Naive thymus-derived CD8-positive, alpha-beta T cell (primary cell): ENCODE measurements around the gene TCF7L2. TPM values are rescaled to one million over a fixed set of nuclear protein-coding genes. Genes with fewer than 3 reads are reported as not detected.

Experiments used
- ATAC-seq, 2 donors: fragments of 150-1000 bp; cut with Tn5 transposase in 1 of 2; sonication (Bioruptor Pico), chemical (Tn5 transposase) in 1 of 2; 1 replicate in 1 of 2; 2 replicates in 1 of 2; pipeline ENCODE4 v1.10.0; 2021; ENCODE audit warnings: mild to moderate bottlenecking in 2 of 2, moderate library complexity in 2 of 2
- POLR2A ChIA-PET: fragments of 350-600 bp; sonication (Branson Sonifier 250); formaldehyde crosslinking; loops from one replicate; lab custom pipeline; 2021; ENCODE audit warnings: antibody characterized with exemption; lab: Charles Lee
- DNase-seq, 10 donors: peaks; one replicate each; pipeline versions ENCODE4 v3.0.0 to v3.0.0-alpha.2; 2020 to 2022
- H3K27ac Mint-ChIP-seq, 10 donors: one replicate each; pipeline ENCODE4 v1.8.0; 2020 to 2022; ENCODE audit warnings: mild to moderate bottlenecking in 10 of 10, mixed read lengths in 10 of 10, moderate library complexity in 4 of 10, inconsistent platforms in 1 of 10
- H3K27me3 Mint-ChIP-seq, 5 donors: one replicate each; pipeline ENCODE4 v1.8.0; 2021 to 2022; ENCODE audit warnings: mixed read lengths in 5 of 5
- H3K36me3 Mint-ChIP-seq, 3 donors: one replicate each; pipeline ENCODE4 v1.8.0; 2020 to 2022; ENCODE audit warnings: mixed read lengths in 3 of 3, mild to moderate bottlenecking in 2 of 3, inconsistent platforms in 1 of 3
- H3K4me1 Mint-ChIP-seq, 4 donors: one replicate each; pipeline ENCODE4 v1.8.0; 2021 to 2022; ENCODE audit warnings: mixed read lengths in 4 of 4
- H3K4me3 Mint-ChIP-seq, 10 donors: one replicate each; pipeline ENCODE4 v1.8.0; 2020 to 2022; ENCODE audit warnings: mild to moderate bottlenecking in 10 of 10, mixed read lengths in 10 of 10, moderate library complexity in 6 of 10, inconsistent platforms in 1 of 10
- H3K9me3 Mint-ChIP-seq, 9 donors: one replicate each; pipeline ENCODE4 v1.8.0; 2020 to 2022; ENCODE audit warnings: mixed read lengths in 9 of 9, mild to moderate bottlenecking in 3 of 9, inconsistent platforms in 1 of 9, moderate library complexity in 1 of 9
- polyA plus RNA-seq, 3 donors: library from polyadenylated mRNA; unstranded; fragments of 300-500 nt; fragmentation: Illumina TruSeq; gene quantifications; one replicate each; pipeline ENCODE4 v1.2.3, GENCODE V29; 2021
- total RNA-seq, 8 experiments: library from RNA in 2 of 8; stranded (reverse) in 2 of 8; gene quantifications; one replicate each; pipeline ENCODE4 v1.2.3 and lab custom pipeline; 2021 to 2026

The TCF7L2 gene
- total and polyA plus RNA-seq, 5 experiments from 2014 or later: 1.6 to 6.0 (median 4.1) TPM

GRCh38 chr10:113033991-113034390, 83.9 kb downstream of the TCF7L2 start:
- H3K27ac Mint-ChIP-seq: no peak overlapping the region
- peaks cover 0 to 4% (median 2%) of the 10 kb centered on the region in 4 donors for H3K4me1 Mint-ChIP-seq
- no peaks in the 10 kb centered on the region for H3K27me3 Mint-ChIP-seq
- DNase-seq (no peak), ATAC-seq (no peak)
- H3K36me3 Mint-ChIP-seq: peaks cover 0 to 6% (median 3%) of the 10 kb centered on the region in 3 donors
- no peak overlapping the region for H3K4me3 Mint-ChIP-seq
- H3K9me3 Mint-ChIP-seq: peaks cover 0 to 1% (median 0%) of the 10 kb centered on the region in 9 donors
- POLR2A ChIA-PET: no interaction called here

- ATAC-seq (no peak), DNase-seq (no peak)
- H3K4me1 Mint-ChIP-seq: peaks cover 0 to 4% (median 2%) of the 10 kb centered on the region in 4 donors
- H3K4me3 Mint-ChIP-seq: no peak overlapping the region
- H3K27me3 Mint-ChIP-seq: no peaks in the 10 kb centered on the region
- no peak overlapping the region for H3K27ac Mint-ChIP-seq
- H3K36me3 Mint-ChIP-seq: no peaks in the 10 kb centered on the region
- POLR2A ChIA-PET: no interaction called here
- peaks cover 0 to 1% (median 0%) of the 10 kb centered on the region in 9 donors for H3K9me3 Mint-ChIP-seq
Observed at GRCh38 chr10:113035732-113036312, 85.8 kb downstream of the TCF7L2 start.

DNA sequence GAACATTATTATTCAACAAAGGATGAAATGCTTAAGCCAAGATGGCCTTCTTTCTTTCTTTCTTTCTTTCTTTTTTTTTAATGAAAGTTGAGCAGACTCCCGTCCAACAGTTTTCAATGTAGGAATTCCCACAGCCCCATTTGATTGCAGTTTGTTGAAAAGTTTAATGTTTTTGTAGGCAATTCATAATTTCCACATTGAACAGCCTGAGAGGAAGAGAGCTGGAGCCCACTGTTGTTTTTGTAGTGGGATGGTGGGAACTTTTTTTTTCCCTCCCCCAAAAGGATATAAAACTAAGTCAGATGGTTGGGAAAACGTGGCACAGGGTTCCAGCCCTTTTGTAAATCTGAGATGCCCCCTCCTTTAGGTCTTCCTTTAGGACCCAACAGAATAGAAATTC, 86.6 kb downstream of the TCF7L2 start:
- Mint-ChIP-seq H3K4me3 (no peak overlapping the region), H3K36me3 (peaks cover 0 to 1% (median 0%) of the 10 kb centered on the region in 3 donors), H3K9me3 (no peaks in the 10 kb centered on the region), H3K4me1 (peaks cover 0 to 3% (median 2%) of the 10 kb centered on the region in 4 donors), H3K27me3 (no peaks in the 10 kb centered on the region), H3K27ac (no peak overlapping the region)
- DNase-seq: no peak
- POLR2A ChIA-PET: interaction anchor here (0.5 kb wide), 1 partner anchor 135 kb away, joined by 3 read pairs; no protein-coding TSS in a partner anchor
- no peak for ATAC-seq

- Mint-ChIP-seq H3K27ac (no peak overlapping the region), H3K36me3 (peaks cover 0 to 1% (median 0%) of the 10 kb centered on the region in 3 donors), H3K9me3 (no peaks in the 10 kb centered on the region), H3K27me3 (no peaks in the 10 kb centered on the region), H3K4me1 (peaks cover 0 to 3% (median under 1%) of the 10 kb centered on the region in 4 donors), H3K4me3 (no peak overlapping the region)
- POLR2A ChIA-PET: no interaction called here
- ATAC-seq (no peak), DNase-seq (no peak)
Observed at GRCh38 chr10:113037218-113037617, 87.2 kb downstream of the TCF7L2 start.

DNA sequence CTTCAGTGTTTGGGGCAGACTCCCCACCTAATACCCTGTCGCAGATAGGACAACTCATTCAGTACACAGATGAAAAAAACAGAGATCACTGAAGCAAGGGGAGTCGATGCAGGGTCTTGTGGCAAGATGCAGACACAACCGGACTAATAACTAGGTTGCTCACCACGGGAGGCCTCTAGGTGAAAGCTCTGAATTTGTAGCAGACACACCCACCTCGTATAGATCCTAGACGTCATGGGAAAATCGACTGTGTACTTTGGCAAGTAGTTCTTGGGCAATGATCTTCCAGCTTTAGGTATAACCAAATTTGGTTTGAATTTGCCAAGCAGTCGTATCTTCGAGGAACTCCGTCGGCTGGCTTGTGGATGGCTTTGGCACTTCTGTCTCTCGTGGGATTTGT, 88.1 kb downstream of the TCF7L2 start:
- Mint-ChIP-seq H3K27me3 (no peaks in the 10 kb centered on the region), H3K4me3 (no peak overlapping the region), H3K36me3 (peaks cover 0 to 5% (median 0%) of the 10 kb centered on the region in 3 donors), H3K9me3 (no peaks in the 10 kb centered on the region), H3K27ac (no peak overlapping the region), H3K4me1 (peaks cover 0 to 3% (median under 1%) of the 10 kb centered on the region in 4 donors)
- ATAC-seq (no peak), DNase-seq (no peak)
- POLR2A ChIA-PET: no interaction called here

DNA sequence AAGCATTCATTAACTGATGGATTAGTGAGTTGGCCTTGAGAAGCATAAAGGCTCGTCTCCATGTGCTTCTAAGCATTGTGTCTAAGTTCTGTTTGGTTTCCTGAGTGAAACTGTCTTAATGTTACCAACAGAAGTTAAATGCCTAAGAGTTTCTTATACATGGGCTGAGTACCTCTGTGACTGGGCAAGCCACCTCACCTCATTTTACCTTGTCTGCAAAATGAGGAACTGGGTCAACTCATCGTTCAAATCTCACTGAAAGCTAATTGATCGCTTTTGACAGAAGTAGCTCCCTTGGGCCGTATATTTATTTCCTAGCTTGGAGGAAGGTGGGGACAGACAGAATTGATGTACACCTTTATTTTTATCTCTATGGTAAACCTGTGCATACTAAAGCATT, 88.9 kb downstream of the TCF7L2 start:
- ATAC-seq (no peak), DNase-seq (no peak)
- Mint-ChIP-seq H3K4me1 (peaks cover 0 to 3% (median 0%) of the 10 kb centered on the region in 4 donors), H3K4me3 (no peak overlapping the region), H3K27me3 (no peaks in the 10 kb centered on the region), H3K36me3 (peaks cover 0 to 5% (median 0%) of the 10 kb centered on the region in 3 donors), H3K9me3 (no peaks in the 10 kb centered on the region), H3K27ac (no peak overlapping the region)
- POLR2A ChIA-PET: no interaction called here

DNA sequence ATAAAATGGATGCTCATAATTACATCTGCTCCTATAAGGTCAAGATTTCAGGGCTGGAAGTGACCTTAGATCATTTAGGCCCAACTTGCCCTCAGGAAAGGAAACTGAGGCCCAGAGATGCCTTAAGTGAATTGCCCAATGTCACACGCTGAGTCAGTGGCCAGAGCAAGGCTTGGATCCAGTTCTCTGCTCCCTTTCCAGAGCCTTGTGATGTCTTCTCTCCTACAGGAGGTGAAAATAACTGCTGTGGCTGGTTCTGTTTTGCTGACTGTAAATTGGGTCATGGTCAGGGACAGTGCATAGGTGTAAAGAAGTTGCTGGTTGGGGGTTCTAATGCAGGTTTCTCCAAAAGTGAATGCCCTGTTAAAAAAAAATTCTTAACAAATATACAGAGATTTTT, 91.3 kb downstream of the TCF7L2 start:
- no peaks in the 10 kb centered on the region for H3K27me3 Mint-ChIP-seq
- POLR2A ChIA-PET: no interaction called here
- H3K36me3 Mint-ChIP-seq: peaks cover 0 to 5% (median 4%) of the 10 kb centered on the region in 3 donors
- no peaks in the 10 kb centered on the region for H3K4me1 Mint-ChIP-seq
- no peak overlapping the region for H3K4me3 Mint-ChIP-seq
- no peaks in the 10 kb centered on the region for H3K9me3 Mint-ChIP-seq
- ATAC-seq (no peak), DNase-seq (no peak)
- H3K27ac Mint-ChIP-seq: no peak overlapping the region

DNA sequence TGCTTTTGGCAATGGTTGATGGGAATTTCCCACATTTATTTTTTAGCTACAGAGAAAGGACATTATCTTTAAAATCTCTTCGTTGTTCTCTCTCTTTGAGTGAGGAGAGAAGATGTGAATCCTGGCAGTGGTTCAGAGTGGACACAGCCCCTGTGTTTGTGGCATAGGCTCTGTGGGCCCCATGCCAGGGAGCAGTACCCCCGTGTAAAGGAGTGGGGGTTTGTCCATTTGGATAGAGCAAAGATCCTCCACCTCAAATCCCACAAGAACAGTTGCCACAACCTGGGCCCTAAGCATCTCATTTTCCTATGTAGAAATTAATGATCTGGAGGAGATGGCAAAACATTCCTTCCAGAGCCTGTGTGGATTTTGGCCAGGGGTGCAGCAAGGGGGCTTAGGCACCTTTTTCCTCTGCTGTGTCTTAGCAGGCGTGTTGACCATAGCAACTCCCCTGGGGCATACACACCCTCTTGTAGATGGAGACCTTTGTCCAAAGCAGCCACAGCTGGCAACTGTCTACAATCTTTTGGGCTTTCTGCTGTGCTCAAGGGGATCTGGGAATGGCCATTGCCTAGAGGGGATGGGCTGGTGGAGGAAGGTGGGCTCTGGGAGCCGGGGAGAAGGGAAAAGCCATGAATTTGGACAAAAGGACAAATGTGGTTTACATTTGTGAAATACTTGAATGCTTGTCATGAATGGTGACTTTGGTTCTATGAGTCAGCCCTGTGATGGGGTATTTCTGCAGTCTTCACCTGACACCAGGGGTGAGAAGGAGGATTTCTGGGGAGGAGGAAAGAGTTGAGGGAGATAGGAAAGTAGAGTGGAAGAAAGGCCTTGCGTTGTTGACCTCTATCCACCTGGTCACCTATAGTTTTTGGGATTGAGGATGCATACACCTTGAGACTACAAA, 92.0 kb downstream of the TCF7L2 start:
- ATAC-seq (no peak), DNase-seq (no peak)
- no peak overlapping the region for H3K4me3 Mint-ChIP-seq
- no peaks in the 10 kb centered on the region for H3K4me1 Mint-ChIP-seq
- H3K9me3 Mint-ChIP-seq: no peaks in the 10 kb centered on the region
- peaks cover 0 to 5% (median 4%) of the 10 kb centered on the region in 3 donors for H3K36me3 Mint-ChIP-seq
- H3K27ac Mint-ChIP-seq: no peak overlapping the region
- POLR2A ChIA-PET: no interaction called here
- no peaks in the 10 kb centered on the region for H3K27me3 Mint-ChIP-seq

GRCh38 chr10:113042868-113043267, 92.8 kb downstream of the TCF7L2 start:
- no peak overlapping the region for H3K27ac Mint-ChIP-seq
- H3K27me3 Mint-ChIP-seq: no peaks in the 10 kb centered on the region
- no peak for DNase-seq
- POLR2A ChIA-PET: no interaction called here
- no peaks in the 10 kb centered on the region for H3K9me3 Mint-ChIP-seq
- H3K36me3 Mint-ChIP-seq: peaks cover 0 to 5% (median 4%) of the 10 kb centered on the region in 3 donors
- no peak for ATAC-seq
- H3K4me3 Mint-ChIP-seq: no peak overlapping the region
- no peaks in the 10 kb centered on the region for H3K4me1 Mint-ChIP-seq

- no peaks in the 10 kb centered on the region for H3K9me3 Mint-ChIP-seq
- no peak overlapping the region for H3K4me3 Mint-ChIP-seq
- ATAC-seq: no peak
- peaks cover 0 to 7% (median 4%) of the 10 kb centered on the region in 3 donors for H3K36me3 Mint-ChIP-seq
- H3K27ac Mint-ChIP-seq: no peak overlapping the region
- no peaks in the 10 kb centered on the region for H3K27me3 Mint-ChIP-seq
- POLR2A ChIA-PET: no interaction called here
- H3K4me1 Mint-ChIP-seq: peaks cover 0 to 2% (median under 1%) of the 10 kb centered on the region in 4 donors
- DNase-seq: no peak
Observed at GRCh38 chr10:113044016-113044755, 94.1 kb downstream of the TCF7L2 start.

GRCh38 chr10:113045147-113046055, 95.4 kb downstream of the TCF7L2 start:
- Mint-ChIP-seq H3K9me3 (no peaks in the 10 kb centered on the region), H3K4me3 (no peak overlapping the region), H3K27ac (no peak overlapping the region), H3K27me3 (peaks cover 0 to 3% (median 0%) of the 10 kb centered on the region in 5 donors), H3K36me3 (peaks cover 0 to 7% (median 4%) of the 10 kb centered on the region in 3 donors), H3K4me1 (peaks cover 11 to 14% (median 11%) of the 10 kb centered on the region in 4 donors)
- DNase-seq (no peak), ATAC-seq (no peak)
- POLR2A ChIA-PET: no interaction called here

DNA sequence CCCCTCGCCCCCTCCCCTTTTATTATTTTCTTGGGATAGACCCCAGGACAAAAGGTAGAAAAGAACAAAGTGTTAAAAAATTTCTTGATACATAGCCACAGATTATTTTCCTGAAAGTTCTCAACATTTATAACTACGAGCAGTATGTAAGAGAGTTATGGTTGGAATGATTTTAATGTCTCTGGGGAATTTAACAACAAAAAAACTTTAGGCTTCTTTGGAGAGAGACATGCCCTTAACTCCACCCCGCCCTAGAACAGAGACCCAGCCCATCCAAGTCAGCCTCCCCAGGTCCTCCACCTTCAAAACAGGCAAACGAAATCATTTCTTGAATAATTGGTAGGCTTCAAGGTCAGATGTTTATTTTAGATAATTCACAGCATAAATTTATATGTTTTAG, 97.1 kb downstream of the TCF7L2 start:
- Mint-ChIP-seq H3K27me3 (peaks cover 0 to 3% (median 0%) of the 10 kb centered on the region in 5 donors), H3K36me3 (peaks cover 0 to 6% (median 4%) of the 10 kb centered on the region in 3 donors), H3K4me1 (peaks cover 14 to 31% (median 25%) of the 10 kb centered on the region in 4 donors), H3K4me3 (no peak overlapping the region), H3K27ac (no peak overlapping the region), H3K9me3 (no peaks in the 10 kb centered on the region)
- POLR2A ChIA-PET: no interaction called here
- ATAC-seq (no peak), DNase-seq (no peak)
